Calu3 (cell line): ENCODE data around the gene EPHB6. TPM values are rescaled to one million over a fixed set of nuclear protein-coding genes. Genes with fewer than 3 reads are reported as not detected.

Source experiments
- BruUV-seq: library from RNA; stranded (reverse); fragments of 400-500 nt; replicated peaks from 2 replicates; lab custom pipeline; 2021; lab: Mats Ljungman, UMichigan
- CTCF ChIA-PET: fragments of 300-600 bp; sonication (Branson Sonifier 250); formaldehyde crosslinking; loops from one replicate; lab custom pipeline; 2022; ENCODE audit warnings: antibody characterized with exemption; lab: Charles Lee
- DNase-seq: peaks from one replicate; pipeline ENCODE4 v3.0.0; 2022
- H3K27ac Mint-ChIP-seq: one replicate; pipeline ENCODE4 v1.8.0; 2022; ENCODE audit warnings: mixed read lengths; ENCODE audit not compliant: unreplicated experiment
- H3K27me3 Mint-ChIP-seq: one replicate; pipeline ENCODE4 v1.8.0; 2022; ENCODE audit warnings: mixed read lengths; ENCODE audit not compliant: unreplicated experiment
- H3K36me3 Mint-ChIP-seq: one replicate; pipeline ENCODE4 v1.8.0; 2022; ENCODE audit warnings: mild to moderate bottlenecking, moderate library complexity, mixed read lengths; ENCODE audit not compliant: insufficient read depth, unreplicated experiment
- H3K4me1 Mint-ChIP-seq: one replicate; pipeline ENCODE4 v1.8.0; 2022; ENCODE audit warnings: mild to moderate bottlenecking, low read depth, mixed read lengths; ENCODE audit not compliant: unreplicated experiment
- H3K4me3 Mint-ChIP-seq: one replicate; pipeline ENCODE4 v1.8.0; 2022; ENCODE audit warnings: mild to moderate bottlenecking, low read depth, moderate library complexity, mixed read lengths; ENCODE audit not compliant: unreplicated experiment
- H3K9me3 Mint-ChIP-seq: one replicate; pipeline ENCODE4 v1.8.0; 2022; ENCODE audit warnings: low read depth, mixed read lengths; ENCODE audit not compliant: unreplicated experiment
- CTCF ChIP-seq: fragments of 200-600 bp; IDR thresholded peaks from one replicate; pipeline ENCODE4 v1.8.0; 2022; ENCODE audit warnings: antibody characterized with exemption; ENCODE audit not compliant: unreplicated experiment
- intact Hi-C: fragments of 100-400 bp; cut with micrococcal nuclease; formaldehyde crosslinking; loops from one replicate; pipeline ENCODE4 v1.10.0; 2022; ENCODE audit not compliant: unreplicated experiment
- total RNA-seq: library from RNA; stranded (reverse); gene quantifications from 2 replicates; pipeline ENCODE4 v1.2.3, GENCODE V29; 2022

EPHB6 gene
- total RNA-seq, 1 experiment from 2014 or later, result 3.0 TPM

DNA sequence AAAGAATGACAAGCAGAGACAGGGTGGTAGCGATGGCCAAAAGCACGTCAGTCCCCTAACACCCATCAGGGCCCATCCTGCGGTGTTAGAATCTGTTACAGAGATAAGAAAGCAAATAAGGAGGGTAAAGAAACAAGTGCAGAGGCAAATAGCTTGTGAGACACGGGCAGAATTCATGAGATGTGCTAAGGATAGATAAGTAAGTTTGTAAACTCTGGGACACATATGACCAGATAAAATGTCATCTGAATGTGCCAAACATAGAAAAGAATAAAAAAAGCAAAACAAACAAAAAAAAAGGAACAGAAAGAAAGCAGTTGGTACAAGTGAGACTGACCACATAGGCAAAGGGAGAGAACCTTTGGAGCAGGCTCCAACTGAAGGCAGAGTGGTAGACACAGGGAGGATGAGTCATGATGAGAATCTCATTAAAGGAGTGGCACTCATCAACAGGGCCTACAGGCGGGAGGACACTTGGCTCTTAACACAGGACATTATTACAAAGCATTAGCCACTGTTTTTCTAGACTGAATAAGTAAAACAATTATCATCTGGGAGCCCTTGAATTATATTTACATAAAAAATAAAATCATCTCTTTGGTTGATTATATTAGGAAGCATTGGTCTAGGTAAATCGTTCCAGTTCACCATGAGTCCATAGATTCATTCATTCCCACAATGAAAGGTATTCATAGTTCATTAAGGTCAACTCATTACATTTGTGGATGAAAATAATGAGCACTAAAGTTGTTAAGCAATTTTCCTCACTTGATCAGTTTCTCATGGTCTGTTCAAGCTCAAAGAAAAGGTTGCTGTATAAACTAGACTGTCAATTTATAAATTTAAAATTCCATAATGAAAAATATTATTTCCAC, 21.5 kb upstream of the EPHB6 start:
- intact Hi-C loops, result no loop called here
- H3K27me3 Mint-ChIP-seq, result peaks cover 53% of the 10 kb centered on the region
- no TSS peak for BruUV-seq

GRCh38 chr7:142835487-142835886, 19.4 kb upstream of the EPHB6 start:
- H3K9me3 Mint-ChIP-seq, result no peaks in the 10 kb centered on the region
- H3K27ac Mint-ChIP-seq, result no peak overlapping the region
- BruUV-seq, result no TSS peak
- no peak for TF ChIP-seq CTCF
- H3K4me3 Mint-ChIP-seq, result no peak overlapping the region
- H3K36me3 Mint-ChIP-seq, result no peaks in the 10 kb centered on the region
- DNase-seq, result no peak
- H3K4me1 Mint-ChIP-seq, result no peaks in the 10 kb centered on the region
- intact Hi-C loops, result no loop called here
- CTCF ChIA-PET, result no interaction called here
- H3K27me3 Mint-ChIP-seq, result peaks cover 41% of the 10 kb centered on the region

More for the DNA sequence above, 21.5 kb upstream of the EPHB6 start:
- Mint-ChIP-seq H3K9me3 (no peaks in the 10 kb centered on the region), H3K4me3 (no peak overlapping the region), H3K27ac (no peak overlapping the region), H3K4me1 (no peaks in the 10 kb centered on the region), H3K36me3 (no peaks in the 10 kb centered on the region)
- no peak for DNase-seq
- no peak for TF ChIP-seq CTCF
- CTCF ChIA-PET, result no interaction called here

GRCh38 chr7:142836426-142836825, 18.4 kb upstream of the EPHB6 start:
- Mint-ChIP-seq H3K27ac (no peak overlapping the region), H3K27me3 (peaks cover 32% of the 10 kb centered on the region), H3K9me3 (no peaks in the 10 kb centered on the region), H3K36me3 (no peaks in the 10 kb centered on the region), H3K4me3 (no peak overlapping the region), H3K4me1 (no peaks in the 10 kb centered on the region)
- CTCF ChIA-PET, result no interaction called here
- BruUV-seq, result no TSS peak
- intact Hi-C loops, result no loop called here
- no peak for TF ChIP-seq CTCF
- no peak for DNase-seq

DNA sequence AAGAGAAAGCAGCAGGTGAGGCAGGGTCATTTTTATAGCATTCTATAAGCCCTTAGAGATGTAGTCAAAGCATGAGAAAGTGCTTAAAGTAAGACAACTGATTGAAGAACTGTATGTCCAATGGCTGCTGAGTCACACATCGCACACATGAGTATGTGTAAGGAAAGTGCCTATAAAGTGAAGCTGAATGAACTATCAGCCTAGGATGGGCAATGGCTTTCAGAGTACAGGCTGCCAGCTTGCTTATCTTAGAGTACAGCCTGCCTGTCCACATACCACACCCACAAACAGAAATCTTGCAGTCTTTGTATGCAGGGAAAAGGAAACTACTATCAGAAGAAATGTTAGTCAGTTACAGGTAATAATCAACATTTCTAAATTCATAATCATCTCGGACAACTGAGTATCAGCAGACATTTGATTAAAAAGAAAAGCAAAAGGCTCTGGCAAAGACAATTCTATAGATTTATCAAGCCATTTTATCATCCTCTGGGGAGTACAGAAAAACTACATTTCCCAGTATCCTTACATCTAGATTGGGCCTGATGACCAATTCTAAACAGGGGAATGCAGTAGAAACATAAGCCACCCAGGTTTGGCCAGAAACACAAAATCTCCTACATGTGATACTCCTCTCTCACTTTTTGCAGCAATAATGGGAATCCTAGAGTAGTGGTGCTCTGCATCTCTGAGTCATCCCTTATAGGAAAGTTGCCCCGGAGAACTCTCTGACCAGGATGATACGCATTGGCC, 16.2 kb upstream of the EPHB6 start:
- CTCF ChIA-PET, result no interaction called here
- H3K9me3 Mint-ChIP-seq, result no peaks in the 10 kb centered on the region
- no peaks in the 10 kb centered on the region for H3K36me3 Mint-ChIP-seq
- no peak overlapping the region for H3K4me3 Mint-ChIP-seq
- peaks cover 8% of the 10 kb centered on the region for H3K4me1 Mint-ChIP-seq
- no TSS peak for BruUV-seq
- no peak for DNase-seq
- H3K27me3 Mint-ChIP-seq, result peaks cover 13% of the 10 kb centered on the region
- no peak overlapping the region for H3K27ac Mint-ChIP-seq
- no peak for TF ChIP-seq CTCF
- intact Hi-C loops, result no loop called here
